ENCODE data around the gene HECTD2.
"Not testable (repeated sequence)": the region's sequence is repeated elsewhere in the genome, so short reads cannot be mapped to it uniquely, and the experiment has no call there.

Gene HECTD2

DNA sequence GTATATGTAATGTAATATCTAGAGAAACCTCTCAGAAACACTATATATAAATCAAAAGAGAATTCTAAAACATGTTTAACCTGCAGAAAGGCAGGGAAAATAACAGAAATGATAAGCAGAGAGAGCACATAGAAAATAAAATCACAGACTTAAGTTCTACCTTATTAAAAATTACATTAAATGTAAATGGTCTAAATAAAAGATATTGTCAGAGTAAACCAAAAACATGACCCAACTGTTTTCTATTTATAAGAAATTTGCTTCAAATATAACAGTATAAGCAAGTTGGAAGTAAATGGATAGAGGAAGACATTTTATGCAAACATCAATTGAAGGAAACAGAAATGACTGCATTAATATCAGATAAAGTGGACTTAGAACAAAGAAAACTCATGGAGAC lies 43.4 kb downstream of the HECTD2 start:
- no peak for DNase-seq (ENCODE audit: insufficient read length)
- TF ChIP-seq POLR2A (IDR thresholded peaks at IDR 0.05; ENCODE audit: low read depth, low read length) (no peak), TAF1 (IDR thresholded peaks at IDR 0.05; ENCODE audit: borderline replicate concordance, low read depth, low read length) (no peak), POLR2AphosphoS5 (IDR thresholded peaks at IDR 0.05; ENCODE audit: low read depth, low read length) (no peak)
- no peak for FAIRE-seq

DNA sequence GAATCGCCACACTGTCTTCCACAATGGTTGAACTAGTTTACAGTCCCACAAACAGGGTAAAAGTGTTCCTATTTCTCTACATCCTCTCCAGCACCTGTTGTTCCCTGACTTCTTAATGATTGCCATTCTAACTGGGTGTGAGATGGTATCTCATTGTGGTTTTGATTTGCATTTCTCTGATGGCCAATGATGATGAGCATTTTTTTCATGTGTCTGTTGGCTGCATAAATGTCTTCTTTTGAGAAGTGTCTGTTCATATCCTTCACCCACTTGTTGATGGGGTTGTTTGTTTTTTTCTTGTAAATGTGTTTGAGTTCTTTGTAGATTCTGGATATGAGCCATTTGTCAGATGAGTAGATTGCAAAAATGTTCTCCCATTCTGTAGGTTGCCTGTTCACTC lies 45.0 kb downstream of the HECTD2 start:
- FAIRE-seq, result not testable (repeated sequence)

DNA sequence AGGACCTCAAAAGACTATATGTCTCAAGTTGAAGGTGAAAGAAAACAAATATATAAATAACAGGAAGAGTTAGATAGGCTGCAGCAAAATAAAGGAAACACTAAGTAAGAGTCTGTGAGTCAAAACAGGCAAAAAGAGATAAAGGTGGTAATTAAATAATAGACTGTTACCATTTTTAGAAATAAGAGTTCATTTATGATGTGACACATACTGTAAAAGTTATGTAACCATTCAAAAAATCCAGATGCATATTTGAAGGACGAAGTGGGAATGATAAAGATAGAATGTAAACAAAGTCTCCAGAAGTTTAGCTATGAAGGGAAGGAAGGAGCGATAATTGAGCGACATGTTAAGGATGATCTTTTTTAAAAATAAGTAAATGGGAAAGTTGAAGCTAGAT lies 50.5 kb downstream of the HECTD2 start:
- DNase-seq (ENCODE audit: insufficient read length), result no peak
- no peak for FAIRE-seq
- TF ChIP-seq POLR2A (IDR thresholded peaks at IDR 0.05; ENCODE audit: low read depth, low read length) (no peak), POLR2AphosphoS5 (IDR thresholded peaks at IDR 0.05; ENCODE audit: low read depth, low read length) (no peak), TAF1 (IDR thresholded peaks at IDR 0.05; ENCODE audit: borderline replicate concordance, low read depth, low read length) (no peak)

More for the DNA sequence above, 45.0 kb downstream of the HECTD2 start:
- not testable (repeated sequence) for DNase-seq (ENCODE audit: insufficient read length)

DNA sequence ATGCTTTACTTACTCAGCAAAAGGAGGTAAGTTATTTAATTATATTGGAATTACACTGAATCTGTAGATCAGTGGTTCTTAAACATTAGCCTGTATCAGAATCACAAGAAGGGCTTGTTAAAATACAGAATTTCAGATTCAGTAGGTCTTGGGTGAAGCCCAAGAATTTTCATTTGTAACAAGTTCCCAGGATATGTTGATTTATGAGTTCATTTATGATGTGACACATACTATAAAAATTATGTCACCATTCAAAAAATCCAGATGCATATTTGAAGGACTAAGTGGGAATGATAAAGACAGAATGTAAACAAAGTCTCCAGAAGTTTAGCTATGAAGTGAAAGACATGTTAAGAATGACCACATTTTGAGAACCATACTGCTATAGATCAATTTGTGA lies 52.3 kb downstream of the HECTD2 start:
- DNase-seq (ENCODE audit: insufficient read length), result no peak
- TF ChIP-seq POLR2AphosphoS5 (IDR thresholded peaks at IDR 0.05; ENCODE audit: low read depth, low read length) (no peak), POLR2A (IDR thresholded peaks at IDR 0.05; ENCODE audit: low read depth, low read length) (no peak), TAF1 (IDR thresholded peaks at IDR 0.05; ENCODE audit: borderline replicate concordance, low read depth, low read length) (no peak)
- no peak for FAIRE-seq

DNA sequence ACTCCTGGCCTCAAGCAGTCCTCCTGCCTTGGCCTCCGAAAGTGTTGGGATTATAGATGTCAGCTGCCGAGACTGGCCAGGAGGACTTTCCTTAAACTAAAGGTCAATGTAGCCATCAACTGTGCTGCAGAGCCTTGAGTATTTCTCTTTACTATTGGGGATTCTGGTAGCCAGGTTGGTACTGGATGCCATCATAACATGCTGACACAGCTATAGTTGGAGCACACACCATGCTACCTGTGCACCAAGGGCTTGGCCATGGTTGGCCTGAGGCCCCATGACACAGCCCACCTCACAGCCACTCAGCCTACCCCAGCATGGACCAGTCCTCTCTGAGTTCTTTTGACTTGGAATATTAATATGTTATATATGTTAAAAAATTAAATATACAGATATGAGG lies 54.4 kb downstream of the HECTD2 start:
- FAIRE-seq (no peak), DNase-seq (ENCODE audit: insufficient read length) (no peak)
- TF ChIP-seq POLR2A (IDR thresholded peaks at IDR 0.05; ENCODE audit: low read depth, low read length), result no peak
- no peak for TF ChIP-seq POLR2AphosphoS5 (IDR thresholded peaks at IDR 0.05; ENCODE audit: low read depth, low read length)
- no peak for TF ChIP-seq TAF1 (IDR thresholded peaks at IDR 0.05; ENCODE audit: borderline replicate concordance, low read depth, low read length)

DNA sequence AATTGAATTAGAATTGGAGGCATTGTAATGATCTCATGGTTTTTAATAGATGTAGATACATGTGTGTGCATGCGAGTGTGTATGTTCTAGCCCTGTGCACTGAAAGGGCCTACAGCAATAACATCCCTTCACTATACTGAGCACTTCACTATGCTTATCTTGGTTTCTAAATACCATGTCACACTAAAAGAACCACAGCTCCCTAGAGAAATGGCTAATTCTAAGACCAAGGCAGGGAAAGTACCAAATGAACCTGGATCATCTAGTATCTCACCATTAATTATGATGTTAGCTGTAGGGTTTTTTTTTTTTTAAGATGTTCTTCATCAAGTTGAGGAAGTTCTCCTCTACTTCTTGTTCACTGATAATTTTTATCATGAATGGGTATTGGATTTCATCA lies 55.1 kb downstream of the HECTD2 start:
- TF ChIP-seq POLR2A (IDR thresholded peaks at IDR 0.05; ENCODE audit: low read depth, low read length), result no peak
- TF ChIP-seq TAF1 (IDR thresholded peaks at IDR 0.05; ENCODE audit: borderline replicate concordance, low read depth, low read length), result no peak
- no peak for TF ChIP-seq POLR2AphosphoS5 (IDR thresholded peaks at IDR 0.05; ENCODE audit: low read depth, low read length)
- FAIRE-seq (no peak), DNase-seq (ENCODE audit: insufficient read length) (no peak)

DNA sequence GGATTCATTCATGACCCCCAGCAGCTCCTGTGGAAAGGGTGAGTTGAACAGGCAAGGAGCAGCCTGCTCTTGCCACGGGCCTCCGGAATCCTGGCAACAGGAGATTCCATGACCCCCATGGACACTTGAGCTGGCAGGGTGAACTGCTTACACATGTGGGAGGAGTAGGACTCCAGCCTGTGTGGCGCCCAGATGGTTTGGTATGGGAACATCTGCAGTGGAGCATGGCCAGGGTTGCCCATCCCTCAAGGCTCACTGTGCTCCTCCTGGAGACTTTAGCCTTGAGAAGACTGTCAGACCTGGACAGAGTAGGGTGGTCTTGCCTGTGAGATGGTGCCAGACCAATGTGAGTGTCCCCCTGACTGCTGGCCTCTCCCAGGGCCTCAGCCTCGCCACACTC lies 57.0 kb downstream of the HECTD2 start:
- TF ChIP-seq POLR2AphosphoS5 (IDR thresholded peaks at IDR 0.05; ENCODE audit: low read depth, low read length), result no peak
- DNase-seq (ENCODE audit: insufficient read length), result no peak
- FAIRE-seq, result no peak

DNA sequence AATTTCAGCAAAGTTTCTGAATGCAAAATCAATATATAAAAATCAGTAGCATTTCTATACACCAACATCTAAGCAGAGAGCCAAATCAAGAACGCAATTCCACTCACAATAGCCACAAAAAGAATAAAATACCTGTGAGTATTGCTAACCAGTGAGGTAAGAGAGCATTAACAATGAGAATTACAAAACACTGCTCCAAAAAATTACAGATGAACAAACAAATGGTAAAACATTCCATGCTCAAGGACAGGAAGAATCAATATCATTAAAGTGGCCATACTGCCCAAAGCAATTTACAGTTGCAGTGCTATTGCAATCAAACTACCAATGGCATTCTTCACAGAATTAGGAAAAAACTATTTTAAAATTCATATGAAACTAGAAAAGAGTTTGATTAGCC lies 61.5 kb downstream of the HECTD2 start:
- no peak for TF ChIP-seq POLR2AphosphoS5 (IDR thresholded peaks at IDR 0.05; ENCODE audit: low read depth, low read length)
- TF ChIP-seq TAF1 (IDR thresholded peaks at IDR 0.05; ENCODE audit: borderline replicate concordance, low read depth, low read length), result no peak
- TF ChIP-seq POLR2A (IDR thresholded peaks at IDR 0.05; ENCODE audit: low read depth, low read length), result no peak
- FAIRE-seq (no peak), DNase-seq (ENCODE audit: insufficient read length) (no peak)

DNA sequence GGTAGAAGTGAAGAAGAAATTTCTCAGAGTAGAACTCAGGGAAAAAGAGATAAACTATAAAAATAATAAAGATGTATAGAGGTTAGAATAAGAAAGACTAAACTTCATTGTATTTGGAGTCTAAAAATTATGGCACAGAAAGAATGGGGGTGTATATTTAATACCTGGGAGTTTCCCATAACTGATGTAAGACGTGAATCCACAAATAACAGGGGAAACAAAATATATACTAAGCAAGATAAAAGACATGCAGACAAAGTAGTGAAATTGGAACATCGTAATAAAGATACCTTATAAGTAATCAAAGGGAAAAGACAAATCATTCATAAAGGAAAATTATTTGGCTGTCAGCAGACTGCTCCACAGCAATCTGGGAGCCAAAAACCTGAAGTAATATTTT lies 62.8 kb downstream of the HECTD2 start:
- no peak for TF ChIP-seq TAF1 (IDR thresholded peaks at IDR 0.05; ENCODE audit: borderline replicate concordance, low read depth, low read length)
- no peak for TF ChIP-seq POLR2AphosphoS5 (IDR thresholded peaks at IDR 0.05; ENCODE audit: low read depth, low read length)
- no peak for TF ChIP-seq POLR2A (IDR thresholded peaks at IDR 0.05; ENCODE audit: low read depth, low read length)
- FAIRE-seq (no peak), DNase-seq (ENCODE audit: insufficient read length) (no peak)

DNA sequence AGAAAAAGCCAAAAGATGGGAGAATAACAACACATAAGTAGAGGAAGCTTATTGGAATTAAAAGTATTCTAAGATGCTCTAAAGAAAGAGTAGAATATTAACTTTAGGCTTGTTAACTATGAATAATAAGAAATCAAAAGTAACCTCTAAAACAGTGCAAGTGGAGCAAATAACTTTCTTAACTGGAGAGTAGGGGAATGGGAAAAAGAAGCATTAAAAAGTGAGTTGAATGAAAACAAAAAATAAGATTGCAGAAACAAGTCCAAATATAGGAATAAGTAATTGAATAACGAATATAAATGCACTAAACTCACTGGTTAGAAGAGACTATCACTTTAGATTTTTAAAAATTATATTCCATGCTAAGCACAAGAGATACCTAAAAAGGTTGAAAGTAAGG lies 63.9 kb downstream of the HECTD2 start:
- TF ChIP-seq POLR2A (IDR thresholded peaks at IDR 0.05; ENCODE audit: low read depth, low read length) (no peak), TAF1 (IDR thresholded peaks at IDR 0.05; ENCODE audit: borderline replicate concordance, low read depth, low read length) (no peak), POLR2AphosphoS5 (IDR thresholded peaks at IDR 0.05; ENCODE audit: low read depth, low read length) (no peak)
- DNase-seq (ENCODE audit: insufficient read length) (no peak), FAIRE-seq (no peak)

DNA sequence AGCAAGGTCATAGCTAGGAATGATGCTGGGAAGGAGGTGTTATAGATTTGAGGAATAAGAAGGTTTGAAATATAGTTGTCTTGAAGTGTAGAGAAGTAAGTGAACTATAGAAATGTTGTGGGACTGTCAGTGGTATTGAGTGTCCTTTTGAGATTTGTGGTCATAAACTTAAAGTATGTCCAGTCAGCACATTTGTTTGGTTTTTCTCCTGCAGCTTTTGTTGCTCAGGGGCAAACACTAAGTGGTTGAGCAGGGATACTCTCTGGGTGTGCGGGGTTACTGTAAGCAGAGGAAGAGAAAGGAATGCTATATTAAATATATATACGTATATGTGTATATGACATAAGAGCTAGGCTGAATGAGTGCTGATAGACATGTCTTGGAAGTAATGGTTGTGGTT lies 67.1 kb downstream of the HECTD2 start:
- FAIRE-seq, result no peak
- TF ChIP-seq POLR2AphosphoS5 (IDR thresholded peaks at IDR 0.05; ENCODE audit: low read depth, low read length), result no peak
- no peak for TF ChIP-seq TAF1 (IDR thresholded peaks at IDR 0.05; ENCODE audit: borderline replicate concordance, low read depth, low read length)
- TF ChIP-seq POLR2A (IDR thresholded peaks at IDR 0.05; ENCODE audit: low read depth, low read length), result no peak
- DNase-seq (ENCODE audit: insufficient read length), result no peak

DNA sequence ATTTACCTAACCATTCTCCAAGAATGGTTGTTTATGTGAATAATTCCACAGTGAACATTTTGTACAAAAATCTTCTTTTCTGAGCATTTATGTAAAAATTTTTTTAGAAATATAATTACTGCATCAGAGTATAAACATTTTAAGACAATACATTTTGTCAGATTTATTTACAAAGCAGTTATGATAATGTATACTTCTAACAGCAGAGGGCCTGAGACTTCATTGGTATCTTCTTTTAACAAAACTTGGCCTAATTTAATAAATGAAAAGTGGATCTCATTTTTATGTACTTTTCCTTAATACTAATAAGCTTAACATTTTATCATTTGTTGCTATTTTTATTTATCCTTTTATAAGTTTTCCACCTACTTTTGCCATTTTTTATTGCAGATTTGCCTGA lies 69.4 kb downstream of the HECTD2 start:
- FAIRE-seq (no peak), DNase-seq (ENCODE audit: insufficient read length) (no peak)
- TF ChIP-seq POLR2A (IDR thresholded peaks at IDR 0.05; ENCODE audit: low read depth, low read length) (no peak), TAF1 (IDR thresholded peaks at IDR 0.05; ENCODE audit: borderline replicate concordance, low read depth, low read length) (no peak), POLR2AphosphoS5 (IDR thresholded peaks at IDR 0.05; ENCODE audit: low read depth, low read length) (no peak)

DNA sequence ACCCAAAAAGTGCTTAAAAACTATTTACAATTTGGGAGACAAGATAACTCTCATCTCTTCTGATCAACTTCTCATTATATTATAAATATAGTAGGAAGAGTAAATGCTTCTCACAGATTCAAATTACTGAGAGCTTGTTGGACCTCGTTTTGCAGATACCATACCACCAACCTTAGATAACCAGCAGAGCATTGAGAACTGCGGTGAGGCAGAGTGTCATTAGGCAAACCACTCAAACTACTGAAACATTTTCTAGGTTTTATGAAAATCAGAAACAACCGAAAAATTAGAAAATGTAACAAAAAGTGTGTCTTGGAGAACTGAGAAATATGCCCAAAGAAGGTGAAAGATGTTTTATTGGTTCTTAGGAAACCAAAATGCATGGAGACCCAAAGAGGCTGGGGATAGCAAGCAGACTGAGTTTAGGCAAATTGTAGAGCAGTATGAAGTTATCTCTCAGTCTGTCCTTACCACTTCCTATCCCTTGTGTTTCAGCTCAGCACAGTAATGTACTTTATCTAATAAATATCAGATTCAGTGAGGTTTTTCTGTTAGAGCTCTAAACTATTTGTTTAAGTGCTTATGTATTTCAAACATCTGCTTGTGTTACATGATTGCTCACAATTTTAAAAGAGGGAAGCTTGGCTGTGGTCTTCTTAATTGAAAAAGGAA lies 77.9 kb downstream of the HECTD2 start:
- FAIRE-seq, result no peak
- no peak for TF ChIP-seq TAF1 (IDR thresholded peaks at IDR 0.05; ENCODE audit: borderline replicate concordance, low read depth, low read length)
- no peak for TF ChIP-seq POLR2A (IDR thresholded peaks at IDR 0.05; ENCODE audit: low read depth, low read length)
- no peak for TF ChIP-seq POLR2AphosphoS5 (IDR thresholded peaks at IDR 0.05; ENCODE audit: low read depth, low read length)
- no peak for DNase-seq (ENCODE audit: insufficient read length)

Measured in GM12892 (cell line).